Suprapubic skin (tissue), 4 donors: Measurements from ENCODE around the gene HAPLN2. TPM values are rescaled to one million over a fixed set of nuclear protein-coding genes. Genes with fewer than 3 reads are reported as not detected.

Experiments
- DNase-seq, 2 donors: peaks; one replicate each; pipeline ENCODE4 v3.0.0-alpha.2; 2019; ENCODE audit warnings: low spot score in 2 of 2
- H3K27ac ChIP-seq: fragments of 200-600 bp; sonication (generic); one replicate; pipeline ENCODE4 v1.5.1; 2019
- H3K27me3 ChIP-seq: fragments of 200-600 bp; sonication (generic); one replicate; pipeline ENCODE4 v1.5.1; 2019
- H3K36me3 ChIP-seq: fragments of 200-600 bp; sonication (generic); one replicate; pipeline ENCODE4 v1.5.1; 2019
- H3K4me1 ChIP-seq: fragments of 200-600 bp; sonication (generic); one replicate; pipeline ENCODE4 v1.5.1; 2019
- H3K4me3 ChIP-seq: fragments of 200-600 bp; sonication (generic); one replicate; pipeline ENCODE4 v1.5.1; 2019; ENCODE audit warnings: mild to moderate bottlenecking
- H3K9me3 ChIP-seq: fragments of 200-600 bp; sonication (generic); one replicate; pipeline ENCODE4 v1.5.1; 2019
- CTCF ChIP-seq, 2 donors: fragments of 200-600 bp in 1 of 2; fragments of 450-650 bp in 1 of 2; sonication (generic) in 1 of 2; IDR thresholded peaks; one replicate each; pipeline ENCODE4 v1.5.1; 2016 to 2019; ENCODE audit warnings: antibody characterized with exemption in 2 of 2, mild to moderate bottlenecking in 1 of 2, moderate library complexity in 1 of 2
- EP300 ChIP-seq: sonication (generic); formaldehyde crosslinking; IDR thresholded peaks from one replicate; pipeline ENCODE4 v1.6.1; 2017; ENCODE audit warnings: antibody characterized with exemption
- POLR2A ChIP-seq, 2 donors: fragments of 450-650 bp; IDR thresholded peaks; one replicate each; pipeline ENCODE4 v1.6.1; 2017; ENCODE audit warnings: antibody characterized with exemption in 2 of 2, mild to moderate bottlenecking in 2 of 2, moderate library complexity in 2 of 2
- POLR2AphosphoS5 ChIP-seq, 3 donors: sonication (generic); formaldehyde crosslinking; IDR thresholded peaks; one replicate each; pipeline ENCODE4 v1.6.1; 2017; ENCODE audit warnings: antibody characterized with exemption in 3 of 3
- WGBS: methylation state at CpG from one replicate; pipeline ENCODE4 v1.1.5; 2018; 5-methylcytosine and 5-hydroxymethylcytosine counted together
- total RNA-seq, 4 donors: library from RNA; depleted of rRNA; stranded (reverse); fragments of >200 nt; gene quantifications; one replicate each; pipeline ENCODE4 v1.1.0, GENCODE V29; 2016

Gene HAPLN2
- total RNA-seq, 4 donors from 2014 or later: 1.0 to 2.9 TPM; not detected in 2

GRCh38 chr1:156659988-156660751 lies 41.0 kb downstream of the HAPLN2 start:
- peaks cover 24% of the 10 kb centered on the region for H3K27me3 ChIP-seq
- peak; percentile 97 to 98 for DNase-seq
- H3K27ac ChIP-seq: peak overlapping the region; percentile 67
- H3K4me1 ChIP-seq: peaks cover 75% of the 10 kb centered on the region
- H3K9me3 ChIP-seq: no peaks in the 10 kb centered on the region
- peak in 1 of 3 donors; percentile 49 for TF ChIP-seq POLR2AphosphoS5 (IDR thresholded peaks at IDR 0.05)
- peak; percentile 95 to 100 for TF ChIP-seq CTCF (IDR thresholded peaks at IDR 0.05)
- no peak for TF ChIP-seq EP300
- TF ChIP-seq POLR2A (IDR thresholded peaks at IDR 0.05): no peak
- no peaks in the 10 kb centered on the region for H3K36me3 ChIP-seq
- no peak overlapping the region for H3K4me3 ChIP-seq
- WGBS: 21% methylated on average over 34 of the region's 38 CpGs

- Histone ChIP-seq H3K27me3 (peaks cover 23% of the 10 kb centered on the region), H3K9me3 (no peaks in the 10 kb centered on the region), H3K36me3 (no peaks in the 10 kb centered on the region), H3K4me3 (no peak overlapping the region), H3K27ac (peak overlapping the region; percentile 67), H3K4me1 (peaks cover 79% of the 10 kb centered on the region)
- 78% methylated on average over 2 of the region's 2 CpGs for WGBS
- TF ChIP-seq POLR2AphosphoS5 (IDR thresholded peaks at IDR 0.05) (no peak), CTCF (IDR thresholded peaks at IDR 0.05) (no peak), POLR2A (IDR thresholded peaks at IDR 0.05) (no peak), EP300 (no peak)
- DNase-seq: no peak
Measured at GRCh38 chr1:156660752-156661112, 41.5 kb downstream of the HAPLN2 start.

- H3K4me1 ChIP-seq: peaks cover 86% of the 10 kb centered on the region
- DNase-seq: no peak
- peaks cover 8% of the 10 kb centered on the region for H3K27me3 ChIP-seq
- H3K9me3 ChIP-seq: no peaks in the 10 kb centered on the region
- TF ChIP-seq CTCF (IDR thresholded peaks at IDR 0.05) (no peak), POLR2AphosphoS5 (IDR thresholded peaks at IDR 0.05) (no peak)
- H3K27ac ChIP-seq: peak overlapping the region; percentile 67
- 70% methylated on average over 11 of the region's 12 CpGs for WGBS
- no peak overlapping the region for H3K4me3 ChIP-seq
- no peaks in the 10 kb centered on the region for H3K36me3 ChIP-seq
Measured at GRCh38 chr1:156662005-156662799, 43.0 kb downstream of the HAPLN2 start.

GRCh38 chr1:156662800-156663055 lies 43.5 kb downstream of the HAPLN2 start:
- no peaks in the 10 kb centered on the region for H3K36me3 ChIP-seq
- H3K9me3 ChIP-seq: no peaks in the 10 kb centered on the region
- no peak overlapping the region for H3K4me3 ChIP-seq
- 85% methylated on average over 5 of the region's 5 CpGs for WGBS
- H3K27ac ChIP-seq: no peak overlapping the region
- DNase-seq: no peak
- peaks cover 86% of the 10 kb centered on the region for H3K4me1 ChIP-seq
- TF ChIP-seq EP300: no peak
- no peak for TF ChIP-seq POLR2AphosphoS5 (IDR thresholded peaks at IDR 0.05)
- TF ChIP-seq POLR2A (IDR thresholded peaks at IDR 0.05): no peak
- TF ChIP-seq CTCF (IDR thresholded peaks at IDR 0.05): no peak
- peaks cover 4% of the 10 kb centered on the region for H3K27me3 ChIP-seq

- Histone ChIP-seq H3K27ac (no peak overlapping the region), H3K9me3 (no peaks in the 10 kb centered on the region), H3K4me1 (peaks cover 87% of the 10 kb centered on the region), H3K4me3 (no peak overlapping the region), H3K27me3 (no peaks in the 10 kb centered on the region), H3K36me3 (no peaks in the 10 kb centered on the region)
- no peak for DNase-seq
- WGBS: 30% methylated on average over 5 of the region's 5 CpGs
- no peak for TF ChIP-seq POLR2A (IDR thresholded peaks at IDR 0.05)
- no peak for TF ChIP-seq POLR2AphosphoS5 (IDR thresholded peaks at IDR 0.05)
- no peak for TF ChIP-seq EP300
- no peak for TF ChIP-seq CTCF (IDR thresholded peaks at IDR 0.05)
Measured at GRCh38 chr1:156663178-156663577, 44.0 kb downstream of the HAPLN2 start.
